PFSK-1 (cell line): Measurements from ENCODE around the gene SNX18.

Experiments used
- REST ChIP-seq, 2 experiments: IDR thresholded peaks; 2 replicates each; pipeline versions ENCODE4 v1.6.1 to v1.8.0; 2011 to 2012; ENCODE audit warnings: low read depth in 2 of 2, low read length in 2 of 2, control low read depth in 1 of 2, inconsistent platforms in 1 of 2, mild to moderate bottlenecking in 1 of 2, moderate library complexity in 1 of 2; ENCODE audit not compliant: insufficient read depth in 1 of 2
- TAF1 ChIP-seq: IDR thresholded peaks from 2 replicates; pipeline ENCODE4 v1.6.1; 2012; ENCODE audit warnings: low read length, control low read depth, borderline replicate concordance; ENCODE audit not compliant: insufficient read depth

GRCh38 chr5:54556141-54556540, 38.6 kb downstream of the SNX18 start:
- TF ChIP-seq TAF1 (no peak), REST (IDR thresholded peaks at IDR 0.05; ENCODE audit: insufficient read depth in 1 of 2, low read depth in 2 of 2, low read length in 2 of 2) (no peak)
